A549 (cell line): Measurements from ENCODE around the gene FNDC1. TPM values are rescaled to one million over a fixed set of nuclear protein-coding genes. Genes with fewer than 3 reads are reported as not detected.

Experiments used
- ATAC-seq, 2 experiments: fragments of 200-7000 bp in 1 of 2; fragments of >200 bp in 1 of 2; cut with Nextera tagmentation in 1 of 2; cut with Tn5 transposase in 1 of 2; 3 replicates each; pipeline versions ENCODE4 v1.8.0 to v1.9.1; 2018 to 2020; ENCODE audit warnings: mild to moderate bottlenecking in 1 of 2, moderate library complexity in 1 of 2
- CTCF ChIA-PET: fragments of 300-600 bp; sonication (Branson Sonifier 250); formaldehyde crosslinking; extraction: SDS; loops from one replicate; lab custom pipeline; 2021; ENCODE audit warnings: antibody characterized with exemption, inconsistent platforms; lab: Yijun Ruan, JAX
- POLR2A ChIA-PET: fragments of 350-600 bp; formaldehyde crosslinking; extraction: SDS; loops from one replicate; lab custom pipeline; 2021; ENCODE audit warnings: antibody characterized with exemption, inconsistent platforms; lab: Yijun Ruan, JAX
- DNase-seq, 2 experiments: peaks; one replicate each; pipeline versions ENCODE4 v3.0.0 to v3.0.0-alpha.2; 2011 to 2016; ENCODE audit warnings: low read depth in 1 of 2, low spot score in 1 of 2
- FAIRE-seq: peaks from 2 replicates; lab custom pipeline; 2011; peaks lifted over from hg19 to GRCh38; lab: Jason Lieb, UNC
- H3K27ac ChIP-seq, 2 experiments: fragments of >200 bp; sonication (Bioruptor Twin); formaldehyde crosslinking; 3 replicates each; pipeline ENCODE4 v1.5.1; 2016 to 2017
- H3K4me1 ChIP-seq: fragments of >200 bp; sonication (Bioruptor Twin); formaldehyde crosslinking; 3 replicates; pipeline ENCODE4 v1.6.1; 2016
- H3K4me2 ChIP-seq: fragments of >200 bp; sonication (Bioruptor Twin); formaldehyde crosslinking; 3 replicates; pipeline ENCODE4 v1.6.1; 2016
- H3K4me3 ChIP-seq: fragments of >200 bp; sonication (Bioruptor Twin); formaldehyde crosslinking; 3 replicates; pipeline ENCODE4 v1.5.1; 2016
- H3K9me3 ChIP-seq: fragments of >200 bp; sonication (Bioruptor Twin); formaldehyde crosslinking; 3 replicates; pipeline ENCODE4 v1.6.1; 2016
- CBX2 ChIP-seq: fragments of 200-600 bp; sonication (generic); IDR thresholded peaks from 2 replicates; pipeline ENCODE4 v1.6.1; 2016; ENCODE audit warnings: low read depth, mild to moderate bottlenecking, borderline replicate concordance
- E2F6 ChIP-seq: IDR thresholded peaks from 2 replicates; pipeline ENCODE4 v1.6.1; 2012; ENCODE audit warnings: low read depth, borderline replicate concordance
- EP300 ChIP-seq, 2 experiments: fragments of >200 bp; sonication (Bioruptor Twin); formaldehyde crosslinking; IDR thresholded peaks; 2 replicates in 1 of 2; 3 replicates in 1 of 2; pipeline ENCODE4 v1.6.1; 2016 to 2017
- FOSB ChIP-seq: fragments of 250-450 bp; sonication (Bioruptor Pico); IDR thresholded peaks from 2 replicates; pipeline ENCODE4 v1.5.0; 2020; ENCODE audit warnings: mild to moderate bottlenecking, moderate library complexity
- JUNB ChIP-seq: fragments of >200 bp; sonication (Bioruptor Twin); formaldehyde crosslinking; IDR thresholded peaks from 2 replicates; pipeline ENCODE4 v1.6.1; 2016
- KDM1A ChIP-seq: fragments of 200-600 bp; sonication (generic); IDR thresholded peaks from 2 replicates; pipeline ENCODE4 v1.6.1; 2016; ENCODE audit warnings: low read depth, mild to moderate bottlenecking
- KDM5A ChIP-seq: fragments of 200-600 bp; sonication (generic); IDR thresholded peaks from 2 replicates; pipeline ENCODE4 v1.6.1; 2016; ENCODE audit warnings: antibody characterized with exemption, mild to moderate bottlenecking
- MAFK ChIP-seq: fragments of 450-650 bp; IDR thresholded peaks from 2 replicates; pipeline ENCODE4 v1.6.1; 2014; ENCODE audit not compliant: partially characterized antibody
- MAX ChIP-seq: IDR thresholded peaks from 2 replicates; pipeline ENCODE4 v1.6.1; 2012
- MAZ ChIP-seq: fragments of 150-350 bp; IDR thresholded peaks from 2 replicates; pipeline ENCODE4 v1.6.1; 2014; ENCODE audit warnings: antibody characterized with exemption, low read depth, low read length, borderline replicate concordance
- MYC ChIP-seq: IDR thresholded peaks from 2 replicates; pipeline ENCODE4 v1.6.1; 2012; ENCODE audit warnings: mild to moderate bottlenecking, inconsistent platforms, low read length, improper control_type of control experiment, borderline replicate concordance
- NFE2L2 ChIP-seq: fragments of 150-350 bp; conservative IDR thresholded peaks from 2 replicates; pipeline ENCODE4 v1.6.1; 2014; ENCODE audit warnings: low read length
- POLR2AphosphoS2 ChIP-seq: conservative IDR thresholded peaks from 2 replicates; pipeline ENCODE4 v1.6.1; 2012; ENCODE audit warnings: low read length, improper control_type of control experiment, inconsistent platforms
- RAD21 ChIP-seq, 2 experiments: fragments of >200 bp in 1 of 2; sonication (Bioruptor Twin) in 1 of 2; formaldehyde crosslinking in 1 of 2; IDR thresholded peaks in 1 of 2; conservative IDR thresholded peaks in 1 of 2; 2 replicates in 1 of 2; 3 replicates in 1 of 2; pipeline ENCODE4 v1.6.1; 2012 to 2018; ENCODE audit warnings: inconsistent platforms in 1 of 2
- RFX5 ChIP-seq: fragments of 450-650 bp; IDR thresholded peaks from 2 replicates; pipeline ENCODE4 v1.7.1; 2014; ENCODE audit warnings: antibody characterized with exemption, mild to moderate bottlenecking, moderate library complexity
- ZC3H11A ChIP-seq: fragments of 450-650 bp; IDR thresholded peaks from 2 replicates; pipeline ENCODE4 v1.6.1; 2014; ENCODE audit warnings: antibody characterized with exemption, mild to moderate bottlenecking
- ZNF302 ChIP-seq: fragments of 250-450 bp; sonication (Bioruptor Pico); IDR thresholded peaks from 2 replicates; pipeline ENCODE4 v1.9.0; 2021; ENCODE audit warnings: inconsistent platforms, mild to moderate bottlenecking, moderate library complexity
- ZSCAN20 ChIP-seq: fragments of 250-450 bp; sonication (Bioruptor Pico); IDR thresholded peaks from 2 replicates; pipeline ENCODE4 v1.8.0; 2022; ENCODE audit warnings: mild to moderate bottlenecking, moderate library complexity
- WGBS: methylation state at CpG from one replicate; pipeline ENCODE4 v1.1.6; 2017; ENCODE audit errors: missing lambda C conversion rate; 5-methylcytosine and 5-hydroxymethylcytosine counted together
- polyA plus RNA-seq, 4 experiments: library from polyadenylated mRNA; depleted of rRNA in 3 of 4; stranded (reverse); fragments of >200 nt; fragmentation: RNase III in 1 of 4; extraction: RNeasy Plus Mini Kit Qiagen cat#74134 plus additional on column Dnase treatment in 1 of 4; gene quantifications; 2 replicates in 3 of 4; 3 replicates in 1 of 4; pipeline ENCODE4 v1.2.3, GENCODE V29; 2011 to 2017

FNDC1 gene
- polyA plus RNA-seq, 2 of the 4 experiments (the other 2 are of a cell fraction), result 0.01 TPM; not detected in 1

- no peak for FAIRE-seq
- Histone ChIP-seq H3K4me3 (no peak overlapping the region), H3K27ac (no peak overlapping the region), H3K9me3 (no peaks in the 10 kb centered on the region), H3K4me2 (no peak overlapping the region), H3K4me1 (no peaks in the 10 kb centered on the region)
- ChIA-PET CTCF (no interaction called here), POLR2A (no interaction called here)
- no peak for DNase-seq
- ATAC-seq, result no peak
- 22% methylated on average over 2 of the region's 2 CpGs for WGBS
- TF ChIP-seq KDM5A (no peak), KDM1A (no peak), FOSB (CRISPR knock-in tag) (no peak), ZC3H11A (no peak), RFX5 (no peak), EP300 (IDR thresholded peaks at IDR 0.05) (no peak), RAD21 (conservative IDR thresholded peaks at IDR 0.05 in 1 of 2, IDR thresholded peaks at IDR 0.05 in 1 of 2) (no peak), MAFK (no peak), CBX2 (no peak), ZNF302 (CRISPR knock-in tag) (no peak)
Measured at GRCh38 chr6:159193923-159194322, 24.7 kb downstream of the FNDC1 start.

GRCh38 chr6:159194421-159194820, 25.2 kb downstream of the FNDC1 start:
- POLR2A ChIA-PET, result no interaction called here
- 50% methylated on average over 4 of the region's 4 CpGs for WGBS

GRCh38 chr6:159196430-159196975, 27.3 kb downstream of the FNDC1 start:
- TF ChIP-seq POLR2AphosphoS2 (no peak), MAX (no peak)
- ATAC-seq, result no peak
- POLR2A ChIA-PET, result no interaction called here
- no peak overlapping the region for H3K27ac ChIP-seq
- WGBS, result 9% methylated on average over 2 of the region's 2 CpGs
- no peak overlapping the region for H3K4me2 ChIP-seq
- FAIRE-seq, result no peak
- H3K4me1 ChIP-seq, result no peaks in the 10 kb centered on the region
- no peak overlapping the region for H3K4me3 ChIP-seq
- no peaks in the 10 kb centered on the region for H3K9me3 ChIP-seq
- CTCF ChIA-PET, result no interaction called here
- no peak for DNase-seq

More at GRCh38 chr6:159194421-159194820, 25.2 kb downstream of the FNDC1 start:
- H3K4me3 ChIP-seq, result no peak overlapping the region
- H3K27ac ChIP-seq, result no peak overlapping the region
- no peaks in the 10 kb centered on the region for H3K4me1 ChIP-seq
- FAIRE-seq (no peak), ATAC-seq (no peak), DNase-seq (no peak)
- CTCF ChIA-PET, result no interaction called here
- H3K4me2 ChIP-seq, result no peak overlapping the region
- TF ChIP-seq ZSCAN20 (no peak), MAZ (no peak), ZC3H11A (no peak), E2F6 (no peak), NFE2L2 (no peak), JUNB (no peak)
- TF ChIP-seq, all 56 proteins: peak for 0
- H3K9me3 ChIP-seq, result no peaks in the 10 kb centered on the region

GRCh38 chr6:159197251-159197650, 28.1 kb downstream of the FNDC1 start:
- POLR2A ChIA-PET, result no interaction called here
- Histone ChIP-seq H3K4me1 (no peaks in the 10 kb centered on the region), H3K4me2 (no peak overlapping the region), H3K4me3 (no peak overlapping the region), H3K27ac (no peak overlapping the region), H3K9me3 (no peaks in the 10 kb centered on the region)
- no peak for DNase-seq
- WGBS, result 22% methylated on average over 7 of the region's 7 CpGs
- no peak for FAIRE-seq
- TF ChIP-seq NFE2L2 (no peak), MYC (no peak), ZC3H11A (no peak)
- ATAC-seq, result no peak
- CTCF ChIA-PET, result interaction anchor here (1.2 kb wide), 1 partner anchor 16 kb away, joined by 3 read pairs; no protein-coding TSS in a partner anchor
